ENCODE data around the gene CCDC88B. TPM values are rescaled to one million over a fixed set of nuclear protein-coding genes. Genes with fewer than 3 reads are reported as not detected.

The CCDC88B gene
- polyA plus RNA-seq, result 10 to 100 TPM; 10.3 to 86.7 (median 16.4) TPM

- Mint-ChIP-seq H3K36me3 (peaks cover 0 to 13% (median 7%) of the 10 kb centered on the region in 3 donors), H3K27me3 (ENCODE audit: low read depth in 3 of 3) (peaks cover 2 to 4% (median 4%) of the 10 kb centered on the region in 3 donors), H3K9me3 (no peaks in the 10 kb centered on the region), H3K27ac (peak within 1 kb of the TSS; percentile 95 to 99 (median 98)), H3K4me3 (peak within 1 kb of the TSS; percentile 88 to 93 (median 89)), H3K4me1 (peaks cover 37 to 45% of the 10 kb centered on the region in 2 donors)
- peak; percentile 90 to 91 (median 90) for DNase-seq
Measured at GRCh38 chr11:64339754-64340408, at the start of gene CCDC88B. Gene CCDC88B (plus strand): TSS chr11:64340204. CDS start chr11:64340267, 63 bp downstream.

GRCh38 chr11:64290352-64291261 lies 49.4 kb upstream of the CCDC88B start:
- H3K4me1 Mint-ChIP-seq, result peaks cover 13% of the 10 kb centered on the region in 2 donors
- H3K36me3 Mint-ChIP-seq, result peaks cover 0 to 5% (median 0%) of the 10 kb centered on the region in 3 donors
- peaks cover 14 to 18% (median 14%) of the 10 kb centered on the region in 3 donors for H3K27me3 Mint-ChIP-seq (ENCODE audit: low read depth in 3 of 3)
- no peaks in the 10 kb centered on the region for H3K9me3 Mint-ChIP-seq
- H3K27ac Mint-ChIP-seq, result no peak overlapping the region
- DNase-seq, result no peak
- peak overlapping the region; percentile 40 to 73 (median 64) for H3K4me3 Mint-ChIP-seq

- H3K9me3 Mint-ChIP-seq, result no peaks in the 10 kb centered on the region
- DNase-seq, result no peak
- peaks cover 15 to 18% (median 18%) of the 10 kb centered on the region in 3 donors for H3K27me3 Mint-ChIP-seq (ENCODE audit: low read depth in 3 of 3)
- H3K27ac Mint-ChIP-seq, result no peak within 1 kb of the TSS
- peaks cover 0 to 5% (median 0%) of the 10 kb centered on the region in 3 donors for H3K36me3 Mint-ChIP-seq
- H3K4me1 Mint-ChIP-seq, result peaks cover 12% of the 10 kb centered on the region in 2 donors
- peak within 1 kb of the TSS; percentile 40 to 73 (median 64) for H3K4me3 Mint-ChIP-seq
Measured at GRCh38 chr11:64291262-64291751, 48.7 kb upstream of the CCDC88B start, which contains the start of gene KCNK4. Gene KCNK4 (plus strand): TSS chr11:64291302. CDS start chr11:64293019, 1,717 bp downstream.

- no peak for DNase-seq
- H3K36me3 Mint-ChIP-seq, result peaks cover 0 to 5% (median 0%) of the 10 kb centered on the region in 3 donors
- H3K27me3 Mint-ChIP-seq (ENCODE audit: low read depth in 3 of 3), result peaks cover 18 to 22% (median 18%) of the 10 kb centered on the region in 3 donors
- no peak overlapping the region for H3K27ac Mint-ChIP-seq
- no peaks in the 10 kb centered on the region for H3K9me3 Mint-ChIP-seq
- no peak overlapping the region for H3K4me3 Mint-ChIP-seq
- peaks cover 6 to 7% of the 10 kb centered on the region in 2 donors for H3K4me1 Mint-ChIP-seq
Measured at GRCh38 chr11:64291752-64292459, 48.1 kb upstream of the CCDC88B start.

- no peak for DNase-seq
- Mint-ChIP-seq H3K4me3 (peak overlapping the region in 4 of 5 donors; percentile 14 to 67 (median 52)), H3K36me3 (peaks cover 0 to 5% (median 0%) of the 10 kb centered on the region in 3 donors), H3K27me3 (ENCODE audit: low read depth in 3 of 3) (peaks cover 21 to 26% (median 24%) of the 10 kb centered on the region in 3 donors), H3K4me1 (peaks cover 5 to 7% of the 10 kb centered on the region in 2 donors), H3K27ac (no peak overlapping the region), H3K9me3 (no peaks in the 10 kb centered on the region)
Measured at GRCh38 chr11:64292460-64293254, 47.3 kb upstream of the CCDC88B start.

- Mint-ChIP-seq H3K27me3 (ENCODE audit: low read depth in 3 of 3) (peaks cover 26 to 36% (median 29%) of the 10 kb centered on the region in 3 donors), H3K4me1 (peaks cover 8 to 9% of the 10 kb centered on the region in 2 donors), H3K27ac (no peak overlapping the region), H3K9me3 (no peaks in the 10 kb centered on the region), H3K4me3 (no peak overlapping the region), H3K36me3 (peaks cover 0 to 5% (median 0%) of the 10 kb centered on the region in 3 donors)
- DNase-seq, result no peak
Measured at GRCh38 chr11:64294774-64295173, 45.2 kb upstream of the CCDC88B start.

GRCh38 chr11:64295760-64296159 lies 44.2 kb upstream of the CCDC88B start:
- Mint-ChIP-seq H3K27me3 (ENCODE audit: low read depth in 3 of 3) (peaks cover 27 to 45% (median 28%) of the 10 kb centered on the region in 3 donors), H3K27ac (no peak overlapping the region), H3K4me3 (no peak overlapping the region), H3K36me3 (no peaks in the 10 kb centered on the region), H3K9me3 (no peaks in the 10 kb centered on the region), H3K4me1 (peaks cover 12 to 15% of the 10 kb centered on the region in 2 donors)
- no peak for DNase-seq

- no peaks in the 10 kb centered on the region for H3K9me3 Mint-ChIP-seq
- peaks cover 15 to 18% of the 10 kb centered on the region in 2 donors for H3K4me1 Mint-ChIP-seq
- peaks cover 29 to 45% (median 32%) of the 10 kb centered on the region in 3 donors for H3K27me3 Mint-ChIP-seq (ENCODE audit: low read depth in 3 of 3)
- no peaks in the 10 kb centered on the region for H3K36me3 Mint-ChIP-seq
- DNase-seq, result no peak
- no peak overlapping the region for H3K4me3 Mint-ChIP-seq
- H3K27ac Mint-ChIP-seq, result no peak overlapping the region
Measured at GRCh38 chr11:64296236-64296635, 43.8 kb upstream of the CCDC88B start.

- no peak for DNase-seq
- no peaks in the 10 kb centered on the region for H3K9me3 Mint-ChIP-seq
- H3K36me3 Mint-ChIP-seq, result no peaks in the 10 kb centered on the region
- H3K4me3 Mint-ChIP-seq, result no peak overlapping the region
- H3K27ac Mint-ChIP-seq, result no peak overlapping the region
- H3K27me3 Mint-ChIP-seq (ENCODE audit: low read depth in 3 of 3), result peaks cover 29 to 47% (median 40%) of the 10 kb centered on the region in 3 donors
- H3K4me1 Mint-ChIP-seq, result peaks cover 16 to 18% of the 10 kb centered on the region in 2 donors
Measured at GRCh38 chr11:64296830-64297698, 42.9 kb upstream of the CCDC88B start.

- Mint-ChIP-seq H3K27ac (peak overlapping the region in 1 of 6 donors; percentile 35), H3K4me1 (peaks cover 14 to 18% of the 10 kb centered on the region in 2 donors), H3K27me3 (ENCODE audit: low read depth in 3 of 3) (peaks cover 29 to 45% (median 40%) of the 10 kb centered on the region in 3 donors), H3K4me3 (peak overlapping the region in 1 of 5 donors; percentile 21), H3K36me3 (no peaks in the 10 kb centered on the region), H3K9me3 (no peaks in the 10 kb centered on the region)
- DNase-seq, result no peak
Measured at GRCh38 chr11:64297699-64298358, 42.2 kb upstream of the CCDC88B start.

Measured in immature natural killer cell (primary cell).